Neural cell (in vitro differentiated cells): ENCODE measurements around the gene KIF5A. TPM values are rescaled to one million over a fixed set of nuclear protein-coding genes. Genes with fewer than 3 reads are reported as not detected.

ENCODE experiments used
- H2AFZ ChIP-seq: fragments of 200-600, 300-800 bp; sonication (generic), shearing (Covaris generic); 2 replicates; pipeline ENCODE4 v1.6.0; 2014; ENCODE audit warnings: low read depth, mild to moderate bottlenecking, antibody characterized with exemption, low read length, moderate library complexity
- H3F3A ChIP-seq: fragments of 200-600 bp; shearing (Covaris generic); 2 replicates; pipeline ENCODE4 v1.6.1; 2016; ENCODE audit warnings: mild to moderate bottlenecking, moderate library complexity, mixed read lengths, antibody characterized with exemption, low read length; ENCODE audit not compliant: insufficient read depth, poor library complexity, severe bottlenecking
- H3K27ac ChIP-seq: fragments of 200-600, 300-800 bp; sonication (generic), shearing (Covaris generic); 2 replicates; pipeline ENCODE4 v1.5.1; 2014; ENCODE audit warnings: mild to moderate bottlenecking, low read length, moderate library complexity
- H3K27me3 ChIP-seq: fragments of 300-800, 200-600 bp; sonication (generic), shearing (Covaris generic); 2 replicates; pipeline ENCODE4 v1.6.0; 2014; ENCODE audit warnings: mild to moderate bottlenecking, low read depth, low read length, moderate library complexity; ENCODE audit not compliant: insufficient read depth
- H3K36me3 ChIP-seq: fragments of 300-800, 200-600 bp; sonication (generic), shearing (Covaris generic); 2 replicates; pipeline ENCODE4 v1.5.1; 2014; ENCODE audit warnings: mild to moderate bottlenecking, antibody characterized with exemption, low read length, moderate library complexity; ENCODE audit not compliant: insufficient read depth
- H3K4me2 ChIP-seq: fragments of 300-800, 200-600 bp; sonication (generic), shearing (Covaris generic); 2 replicates; pipeline ENCODE4 v1.6.0; 2014; ENCODE audit warnings: mild to moderate bottlenecking, low read length
- H3K4me3 ChIP-seq: fragments of 300-800, 200-600 bp; sonication (generic), shearing (Covaris generic); 2 replicates; pipeline ENCODE4 v1.5.1; 2014; ENCODE audit warnings: mild to moderate bottlenecking, low read length, moderate library complexity
- H3K79me2 ChIP-seq: fragments of 200-600 bp; shearing (Covaris generic); replicated peaks from 2 replicates; pipeline ENCODE4 v1.6.0; 2014; ENCODE audit warnings: mild to moderate bottlenecking, low read length, moderate library complexity; ENCODE audit not compliant: insufficient read depth
- H3K9ac ChIP-seq: fragments of 300-800, 200-600 bp; sonication (generic), shearing (Covaris generic); 2 replicates; pipeline ENCODE4 v1.6.1; 2016; ENCODE audit warnings: mild to moderate bottlenecking, low read length, mixed read lengths
- H3K9me2 ChIP-seq: fragments of 200-600 bp; shearing (Covaris generic); 2 replicates; pipeline ENCODE4 v1.6.1; 2016; ENCODE audit warnings: mild to moderate bottlenecking, low read length, mixed read lengths; ENCODE audit not compliant: insufficient read depth
- H3K9me3 ChIP-seq: fragments of 200-600, 300-800 bp; sonication (generic), shearing (Covaris generic); 2 replicates; pipeline ENCODE4 v1.6.1; 2016; ENCODE audit warnings: mild to moderate bottlenecking, mixed run types, low read length, moderate library complexity, mixed read lengths
- H4K20me1 ChIP-seq: fragments of 200-600 bp; shearing (Covaris generic); 2 replicates; pipeline ENCODE4 v1.6.1; 2016; ENCODE audit warnings: mild to moderate bottlenecking, mixed run types; ENCODE audit not compliant: insufficient read depth
- EP300 ChIP-seq: fragments of 450-650 bp; conservative IDR thresholded peaks from 2 replicates; pipeline ENCODE4 v1.6.1; 2014; ENCODE audit warnings: antibody characterized with exemption, mild to moderate bottlenecking, moderate library complexity; ENCODE audit not compliant: poor library complexity, severe bottlenecking
- EZH2 ChIP-seq: fragments of 200-600, 300-800 bp; shearing (Covaris generic), sonication (generic); IDR thresholded peaks from 2 replicates; pipeline ENCODE4 v1.6.1; 2014; ENCODE audit warnings: antibody characterized with exemption, low read length, borderline replicate concordance, mild to moderate bottlenecking; ENCODE audit not compliant: insufficient read depth, poor library complexity, severe bottlenecking
- MXI1 ChIP-seq: fragments of 450-650 bp; conservative IDR thresholded peaks from 2 replicates; pipeline ENCODE4 v1.6.1; 2014; ENCODE audit warnings: antibody characterized with exemption, mild to moderate bottlenecking; ENCODE audit not compliant: poor library complexity, severe bottlenecking
- POLR2AphosphoS5 ChIP-seq: IDR thresholded peaks from 2 replicates; pipeline ENCODE4 v1.6.1; 2012
- RAD21 ChIP-seq: fragments of 450-650 bp; conservative IDR thresholded peaks from 2 replicates; pipeline ENCODE4 v1.6.1; 2014; ENCODE audit warnings: antibody characterized with exemption, mild to moderate bottlenecking, moderate library complexity
- REST ChIP-seq: IDR thresholded peaks from 2 replicates; pipeline ENCODE4 v1.6.1; 2012; ENCODE audit warnings: borderline replicate concordance
- SMC3 ChIP-seq: fragments of 450-650 bp; conservative IDR thresholded peaks from 2 replicates; pipeline ENCODE4 v1.6.1; 2014; ENCODE audit warnings: antibody characterized with exemption, mild to moderate bottlenecking, moderate library complexity; ENCODE audit not compliant: poor library complexity
- TAF1 ChIP-seq: IDR thresholded peaks from 2 replicates; pipeline ENCODE4 v1.6.1; 2012; ENCODE audit warnings: low read depth
- polyA plus RNA-seq: library from polyadenylated mRNA; depleted of rRNA; stranded (reverse); fragments of >200 nt; gene quantifications from 2 replicates; pipeline ENCODE4 v1.2.3, GENCODE V29; 2014
- TF ChIP-seq, protein P1 (sequence below): fragments of 450-650 bp; IDR thresholded peaks from 2 replicates; pipeline ENCODE4 v1.5.1; 2014; ENCODE audit warnings: antibody characterized with exemption, mild to moderate bottlenecking, moderate library complexity; ENCODE audit not compliant: poor library complexity, severe bottlenecking

KIF5A gene
- polyA plus RNA-seq, 1 donor from 2014 or later = 58.8 TPM

- H3K9me2 ChIP-seq = no peaks in the 10 kb centered on the region
- no peaks in the 10 kb centered on the region for H3K9me3 ChIP-seq
- H3K79me2 ChIP-seq = peaks cover 18% of the 10 kb centered on the region
- H2AFZ ChIP-seq = no peak overlapping the region
- no peak overlapping the region for H3K4me3 ChIP-seq
- no peaks in the 10 kb centered on the region for H3K36me3 ChIP-seq
- H3K4me2 ChIP-seq = no peak overlapping the region
- H3K27ac ChIP-seq = no peak overlapping the region
- H3F3A ChIP-seq = no peaks in the 10 kb centered on the region
- TF ChIP-seq, protein P1, sequence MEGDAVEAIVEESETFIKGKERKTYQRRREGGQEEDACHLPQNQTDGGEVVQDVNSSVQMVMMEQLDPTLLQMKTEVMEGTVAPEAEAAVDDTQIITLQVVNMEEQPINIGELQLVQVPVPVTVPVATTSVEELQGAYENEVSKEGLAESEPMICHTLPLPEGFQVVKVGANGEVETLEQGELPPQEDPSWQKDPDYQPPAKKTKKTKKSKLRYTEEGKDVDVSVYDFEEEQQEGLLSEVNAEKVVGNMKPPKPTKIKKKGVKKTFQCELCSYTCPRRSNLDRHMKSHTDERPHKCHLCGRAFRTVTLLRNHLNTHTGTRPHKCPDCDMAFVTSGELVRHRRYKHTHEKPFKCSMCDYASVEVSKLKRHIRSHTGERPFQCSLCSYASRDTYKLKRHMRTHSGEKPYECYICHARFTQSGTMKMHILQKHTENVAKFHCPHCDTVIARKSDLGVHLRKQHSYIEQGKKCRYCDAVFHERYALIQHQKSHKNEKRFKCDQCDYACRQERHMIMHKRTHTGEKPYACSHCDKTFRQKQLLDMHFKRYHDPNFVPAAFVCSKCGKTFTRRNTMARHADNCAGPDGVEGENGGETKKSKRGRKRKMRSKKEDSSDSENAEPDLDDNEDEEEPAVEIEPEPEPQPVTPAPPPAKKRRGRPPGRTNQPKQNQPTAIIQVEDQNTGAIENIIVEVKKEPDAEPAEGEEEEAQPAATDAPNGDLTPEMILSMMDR = no peak
- no peak for TF ChIP-seq POLR2AphosphoS5
- no peak for TF ChIP-seq SMC3
- no peak for TF ChIP-seq MXI1
- TF ChIP-seq EP300 = no peak
- TF ChIP-seq TAF1 = no peak
- no peak for TF ChIP-seq EZH2
- TF ChIP-seq RAD21 = no peak
- TF ChIP-seq REST = no peak
- H4K20me1 ChIP-seq = no peaks in the 10 kb centered on the region
- H3K9ac ChIP-seq = no peak overlapping the region
- no peaks in the 10 kb centered on the region for H3K27me3 ChIP-seq
These were observed 20.9 kb upstream of the KIF5A start for GRCh38 chr12:57528831-57529555.

DNA sequence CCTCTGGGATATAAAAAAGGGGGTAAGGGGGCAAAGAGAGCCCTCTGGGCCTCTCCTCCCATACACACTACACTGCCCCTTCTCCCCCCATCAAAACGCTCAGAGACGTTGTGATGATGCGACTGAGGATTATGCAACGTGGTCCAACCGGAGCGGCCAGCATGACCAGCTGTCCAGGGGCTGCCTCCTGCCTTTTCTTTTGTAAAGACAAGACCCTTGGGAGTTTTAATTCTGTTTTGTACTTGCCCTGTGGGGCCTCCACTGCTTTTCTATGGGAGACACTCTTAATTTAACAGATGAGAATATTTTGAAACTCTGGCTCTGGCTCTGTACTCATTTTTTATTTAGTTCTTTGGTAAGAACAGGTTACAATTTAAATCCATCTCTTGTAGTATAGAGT, 20.0 kb upstream of the KIF5A start:
- H3K79me2 ChIP-seq = peaks cover 18% of the 10 kb centered on the region
- no peaks in the 10 kb centered on the region for H3K9me3 ChIP-seq
- no peak overlapping the region for H3K9ac ChIP-seq
- no peaks in the 10 kb centered on the region for H3K36me3 ChIP-seq
- H2AFZ ChIP-seq = no peak overlapping the region
- no peak overlapping the region for H3K27ac ChIP-seq
- H3K27me3 ChIP-seq = no peaks in the 10 kb centered on the region
- H4K20me1 ChIP-seq = no peaks in the 10 kb centered on the region
- H3F3A ChIP-seq = no peaks in the 10 kb centered on the region
- no peak overlapping the region for H3K4me3 ChIP-seq
- TF ChIP-seq RAD21 (no peak), EZH2 (no peak), EP300 (no peak), POLR2AphosphoS5 (no peak), TAF1 (no peak), MXI1 (no peak), REST (no peak), SMC3 (no peak)
- TF ChIP-seq, protein P1 = no peak
- H3K9me2 ChIP-seq = no peaks in the 10 kb centered on the region
- H3K4me2 ChIP-seq = no peak overlapping the region
